Endothelial cell of umbilical vein (primary cell): ENCODE results near the gene ELK3. TPM values are rescaled to one million over a fixed set of nuclear protein-coding genes. Genes with fewer than 3 reads are reported as not detected.

Experiments used
- BruUV-seq: library from RNA; stranded (reverse); fragments of 400-500 nt; replicated peaks from 2 replicates; lab custom pipeline; 2021; lab: Mats Ljungman, UMichigan
- CTCF ChIA-PET: fragments of 300-600, 350-600 bp; sonication (Branson Sonifier 250); formaldehyde crosslinking; loops from one replicate; lab custom pipeline; 2021; ENCODE audit warnings: antibody characterized with exemption, inconsistent platforms; lab: Charles Lee
- POLR2A ChIA-PET: fragments of 300-600, 350-600 bp; sonication (Branson Sonifier 250); formaldehyde crosslinking; loops from one replicate; lab custom pipeline; 2021; ENCODE audit warnings: antibody characterized with exemption, inconsistent platforms; lab: Charles Lee
- DNase-seq: peaks from one replicate; pipeline ENCODE4 v3.0.0-alpha.2; 2011; ENCODE audit warnings: low read depth, low spot score
- FAIRE-seq: peaks from 2 replicates; lab custom pipeline; 2011; peaks lifted over from hg19 to GRCh38; lab: Jason Lieb, UNC
- H2AFZ ChIP-seq: 2 replicates; pipeline ENCODE4 v1.6.0; 2012; ENCODE audit warnings: low read depth, low read length, control low read depth, inconsistent platforms
- H3K27ac ChIP-seq: 2 replicates; pipeline ENCODE4 v1.5.1; 2011; ENCODE audit warnings: low read depth, mild to moderate bottlenecking, control low read depth, low read length, moderate library complexity; ENCODE audit not compliant: insufficient read depth
- H3K27me3 ChIP-seq, 2 experiments: 2 replicates each; pipeline versions ENCODE4 v1.6.0 to v1.6.1; 2011; ENCODE audit warnings: low read length in 2 of 2, mixed read lengths in 1 of 2; ENCODE audit not compliant: control insufficient read depth in 2 of 2, insufficient read depth in 2 of 2
- H3K36me3 ChIP-seq, 2 experiments: 2 replicates in 1 of 2; 3 replicates in 1 of 2; pipeline ENCODE4 v1.5.1; 2011; ENCODE audit warnings: low read length in 2 of 2, mild to moderate bottlenecking in 1 of 2, moderate library complexity in 1 of 2; ENCODE audit not compliant: control insufficient read depth in 2 of 2, insufficient read depth in 2 of 2; ENCODE audit errors: extremely low read depth in 1 of 2
- H3K4me1 ChIP-seq: 3 replicates; pipeline ENCODE4 v1.5.1; 2011; ENCODE audit warnings: mild to moderate bottlenecking, low read length; ENCODE audit not compliant: control insufficient read depth, insufficient read depth; ENCODE audit errors: extremely low read depth
- H3K4me2 ChIP-seq: 2 replicates; pipeline ENCODE4 v1.6.1; 2011; ENCODE audit warnings: low read length, control low read depth, mixed read lengths; ENCODE audit not compliant: insufficient read depth
- H3K4me3 ChIP-seq, 3 experiments: fragments of 200-600 bp in 1 of 3; sonication (generic), shearing (Covaris generic) in 1 of 3; replicated peaks in 1 of 3; 2 replicates each; pipeline ENCODE4 v1.5.1; 2011 to 2016; ENCODE audit warnings: control low read depth in 3 of 3, low read length in 3 of 3, mild to moderate bottlenecking in 2 of 3, inconsistent platforms in 1 of 3, low read depth in 1 of 3, moderate library complexity in 1 of 3; ENCODE audit not compliant: insufficient read depth in 1 of 3
- H3K79me2 ChIP-seq: 2 replicates; pipeline ENCODE4 v1.6.0; 2012; ENCODE audit warnings: low read length, inconsistent platforms; ENCODE audit not compliant: control insufficient read depth, insufficient read depth
- H3K9ac ChIP-seq: replicated peaks from 2 replicates; pipeline ENCODE3; 2011; ENCODE audit warnings: low read length, control low read depth; ENCODE audit not compliant: insufficient read depth; ENCODE audit errors: extremely low read depth
- H3K9me1 ChIP-seq: replicated peaks from 3 replicates; pipeline ENCODE4 v1.6.0; 2011; ENCODE audit warnings: mild to moderate bottlenecking, low read length; ENCODE audit not compliant: control insufficient read depth, insufficient read depth; ENCODE audit errors: extremely low read depth
- H3K9me3 ChIP-seq: replicated peaks from 2 replicates; pipeline ENCODE4 v1.5.1; 2012; ENCODE audit warnings: low read length, inconsistent platforms; ENCODE audit not compliant: control insufficient read depth, insufficient read depth
- H4K20me1 ChIP-seq: replicated peaks from 2 replicates; pipeline ENCODE3; 2011; ENCODE audit warnings: mild to moderate bottlenecking, low read length; ENCODE audit not compliant: control insufficient read depth, insufficient read depth; ENCODE audit errors: extremely low read depth
- CTCF ChIP-seq, 2 donors: IDR thresholded peaks; 1 replicate in 1 of 2; 2 replicates in 1 of 2; pipeline ENCODE4 v1.5.1; 2011; ENCODE audit warnings: low read length in 2 of 2, mild to moderate bottlenecking in 2 of 2, moderate library complexity in 2 of 2, control low read depth in 1 of 2, inconsistent platforms in 1 of 2, low read depth in 1 of 2; ENCODE audit not compliant: insufficient read depth in 1 of 2; ENCODE audit errors: extremely low read depth in 1 of 2
- EZH2 ChIP-seq: IDR thresholded peaks from 2 replicates; pipeline ENCODE4 v1.6.1; 2012; ENCODE audit warnings: borderline replicate concordance, low read depth, mild to moderate bottlenecking, moderate library complexity, low read length, inconsistent platforms; ENCODE audit not compliant: severe bottlenecking
- FOS ChIP-seq: IDR thresholded peaks from 2 replicates; pipeline ENCODE4 v1.6.1; 2011; ENCODE audit warnings: mild to moderate bottlenecking, low read length, moderate library complexity, borderline replicate concordance; ENCODE audit not compliant: insufficient read depth
- GATA2 ChIP-seq: IDR thresholded peaks from 2 replicates; pipeline ENCODE4 v1.7.0; 2011; ENCODE audit warnings: low read depth, mild to moderate bottlenecking, moderate library complexity, mixed read lengths, low read length; ENCODE audit not compliant: insufficient read length, insufficient read depth
- JUN ChIP-seq: IDR thresholded peaks from 2 replicates; pipeline ENCODE4 v1.6.1; 2011; ENCODE audit warnings: borderline replicate concordance, low read depth; ENCODE audit not compliant: insufficient read length, insufficient read depth
- MAX ChIP-seq: IDR thresholded peaks from 2 replicates; pipeline ENCODE4 v1.6.1; 2011; ENCODE audit not compliant: insufficient read depth, insufficient read length
- MYC ChIP-seq: IDR thresholded peaks from one replicate; pipeline ENCODE4 v1.6.1; 2011; ENCODE audit warnings: mild to moderate bottlenecking, low read depth, low read length
- POLR2A ChIP-seq: IDR thresholded peaks from 2 replicates; pipeline ENCODE4 v1.6.1; 2012; ENCODE audit warnings: low read depth, mild to moderate bottlenecking, control low read depth, low read length
- POLR2AphosphoS5 ChIP-seq: IDR thresholded peaks from 2 replicates; pipeline ENCODE4 v1.6.1; 2012; ENCODE audit warnings: low read depth, mild to moderate bottlenecking, control low read depth, low read length, moderate library complexity; ENCODE audit not compliant: insufficient read depth
- dilution Hi-C: fragments of 300-500 bp; cut with MboI; formaldehyde crosslinking; loops from one replicate; pipeline ENCODE4 v1.15.0; 2019; ENCODE audit warnings: low sequenced_read_pairs; ENCODE audit not compliant: extremely low pct_ligation_motif_present
- intact Hi-C: fragments of 100-400 bp; cut with micrococcal nuclease; formaldehyde crosslinking; loops from one replicate; pipeline ENCODE4 v1.10.0; 2022
- polyA plus RNA-seq, 4 experiments: library from polyadenylated mRNA; depleted of rRNA in 3 of 4; stranded (reverse) in 3 of 4; unstranded in 1 of 4; fragments of >200 nt; gene quantifications; 2 replicates each; pipeline versions ENCODE4 v1.2.1 to v1.2.3, GENCODE V29; 2011 to 2012; ENCODE audit warnings: missing spikeins in 1 of 4
- total RNA-seq: library from RNA; stranded (reverse); gene quantifications from 2 replicates; pipeline ENCODE4 v1.2.3, GENCODE V29; 2021

ELK3 gene
- total and polyA plus RNA-seq, 2 donors (not counting 3 experiments of a cell fraction or from before 2014, with no cell fraction given), result 64.8 to 132 TPM

- ChIA-PET POLR2A (interaction anchor here (0.6 kb wide), 1 partner anchor 64 kb away, joined by 5 read pairs; no protein-coding TSS in a partner anchor), CTCF (no interaction called here)
- H3K9me1 ChIP-seq, result no peaks in the 10 kb centered on the region
- no peaks in the 10 kb centered on the region for H3K27me3 ChIP-seq
- no peak overlapping the region for H3K27ac ChIP-seq
- FAIRE-seq (no peak), DNase-seq (no peak)
- no TSS peak for BruUV-seq
- H3K36me3 ChIP-seq, result peaks cover 1 to 15% of the 10 kb centered on the region in 2 experiments
- H4K20me1 ChIP-seq, result peaks cover 22% of the 10 kb centered on the region
- H3K79me2 ChIP-seq, result peaks cover 99% of the 10 kb centered on the region
- no peaks in the 10 kb centered on the region for H3K9me3 ChIP-seq
- no peak overlapping the region for H3K4me2 ChIP-seq
- H3K4me3 ChIP-seq, result no peak overlapping the region
- dilution Hi-C loops, result no loop called here
- H2AFZ ChIP-seq, result no peak overlapping the region
- intact Hi-C loops, result no loop called here
- H3K9ac ChIP-seq, result no peak overlapping the region
- TF ChIP-seq EZH2 (no peak), MAX (no peak), JUN (no peak), POLR2AphosphoS5 (no peak), CTCF (IDR thresholded peaks at IDR 0.05; ENCODE audit: extremely low read depth in 1 of 2, insufficient read depth in 1 of 2, low read depth in 1 of 2, low read length in 2 of 2) (no peak), FOS (no peak), POLR2A (no peak), MYC (no peak), GATA2 (no peak)
- no peaks in the 10 kb centered on the region for H3K4me1 ChIP-seq
These were observed 117.0 kb downstream of the ELK3 start for GRCh38 chr12:96311191-96311590.
